OCI-LY3 (cell line): ENCODE measurements around the gene BMP7.

Source experiments
- H2AFZ ChIP-seq: fragments of 200-600, 300-600 bp; shearing (Covaris generic); 2 replicates; pipeline ENCODE4 v1.6.0; 2014; ENCODE audit warnings: antibody characterized with exemption, low read depth, low read length
- H3K27ac ChIP-seq: fragments of 200-600, 300-600 bp; sonication (generic); 2 replicates; pipeline ENCODE4 v1.5.1; 2014; ENCODE audit warnings: mild to moderate bottlenecking, low read length, moderate library complexity, mixed read lengths
- H3K27me3 ChIP-seq: fragments of 200-600, 300-600 bp; sonication (generic); 2 replicates; pipeline ENCODE4 v1.6.1; 2014; ENCODE audit warnings: low read depth, low read length, mixed read lengths
- H3K36me3 ChIP-seq: fragments of 200-600, 300-600 bp; sonication (generic); replicated peaks from 2 replicates; pipeline ENCODE3; 2014; ENCODE audit warnings: low read depth, low read length, mixed read lengths
- H3K4me1 ChIP-seq: fragments of 300-600, 200-600 bp; sonication (generic); 2 replicates; pipeline ENCODE4 v1.6.1; 2014; ENCODE audit warnings: low read length, mixed read lengths
- H3K4me2 ChIP-seq: fragments of 200-600, 300-600 bp; sonication (generic); 2 replicates; pipeline ENCODE4 v1.6.1; 2014; ENCODE audit warnings: low read length, mixed read lengths
- H3K4me3 ChIP-seq: fragments of 300-600, 200-600 bp; sonication (generic); 2 replicates; pipeline ENCODE4 v1.5.1; 2014; ENCODE audit warnings: antibody characterized with exemption, mild to moderate bottlenecking, low read length, moderate library complexity
- H3K79me2 ChIP-seq: fragments of 300-600, 200-600 bp; shearing (Covaris generic); 2 replicates; pipeline ENCODE4 v1.6.1; 2014; ENCODE audit warnings: mild to moderate bottlenecking, low read length, mixed read lengths
- H3K9ac ChIP-seq: fragments of 300-600, 200-600 bp; shearing (Covaris generic); 2 replicates; pipeline ENCODE4 v1.6.0; 2014; ENCODE audit warnings: mild to moderate bottlenecking, low read length, moderate library complexity
- H3K9me3 ChIP-seq: fragments of 200-600, 300-600 bp; shearing (Covaris generic); 2 replicates; pipeline ENCODE4 v1.6.1; 2014; ENCODE audit warnings: low read length, mixed read lengths; ENCODE audit not compliant: insufficient read depth
- H4K20me1 ChIP-seq: fragments of 200-600, 300-600 bp; sonication (generic); 2 replicates; pipeline ENCODE4 v1.6.1; 2016; ENCODE audit warnings: low read length, mixed read lengths; ENCODE audit not compliant: insufficient read depth
- CTCF ChIP-seq: fragments of 200-600, 300-600 bp; sonication (generic); IDR thresholded peaks from 2 replicates; pipeline ENCODE4 v1.5.1; 2014; ENCODE audit warnings: antibody characterized with exemption, low read length, low read depth
- EZH2phosphoT487 ChIP-seq: fragments of 200-600 bp; shearing (Covaris generic); IDR thresholded peaks from 2 replicates; pipeline ENCODE4 v1.6.1; 2018; ENCODE audit warnings: antibody characterized with exemption, mixed run types, low read depth

Gene BMP7

GRCh38 chr20:57219071-57219677 lies 47.3 kb downstream of the BMP7 start:
- Histone ChIP-seq H3K4me2 (no peak overlapping the region), H4K20me1 (no peaks in the 10 kb centered on the region), H3K79me2 (no peaks in the 10 kb centered on the region), H3K36me3 (no peaks in the 10 kb centered on the region), H3K9me3 (no peaks in the 10 kb centered on the region), H3K27me3 (peaks cover 24% of the 10 kb centered on the region), H2AFZ (no peak overlapping the region), H3K9ac (no peak overlapping the region), H3K4me1 (no peaks in the 10 kb centered on the region), H3K4me3 (no peak overlapping the region), H3K27ac (no peak overlapping the region)
- no peak for TF ChIP-seq EZH2phosphoT487
- TF ChIP-seq CTCF, result no peak

GRCh38 chr20:57218489-57218888 lies 48.0 kb downstream of the BMP7 start:
- Histone ChIP-seq H4K20me1 (no peaks in the 10 kb centered on the region), H3K4me2 (no peak overlapping the region), H2AFZ (no peak overlapping the region), H3K27me3 (peaks cover 27% of the 10 kb centered on the region), H3K4me3 (no peak overlapping the region), H3K4me1 (no peaks in the 10 kb centered on the region), H3K9me3 (no peaks in the 10 kb centered on the region), H3K79me2 (no peaks in the 10 kb centered on the region), H3K27ac (no peak overlapping the region), H3K36me3 (no peaks in the 10 kb centered on the region), H3K9ac (no peak overlapping the region)
- TF ChIP-seq EZH2phosphoT487 (no peak), CTCF (no peak)

GRCh38 chr20:57217802-57218201 lies 48.6 kb downstream of the BMP7 start:
- Histone ChIP-seq H3K4me3 (no peak overlapping the region), H2AFZ (no peak overlapping the region), H3K36me3 (no peaks in the 10 kb centered on the region), H3K27me3 (peaks cover 29% of the 10 kb centered on the region), H3K9ac (no peak overlapping the region), H3K27ac (no peak overlapping the region), H4K20me1 (no peaks in the 10 kb centered on the region), H3K79me2 (no peaks in the 10 kb centered on the region), H3K4me2 (no peak overlapping the region), H3K4me1 (no peaks in the 10 kb centered on the region), H3K9me3 (no peaks in the 10 kb centered on the region)
- TF ChIP-seq EZH2phosphoT487 (no peak), CTCF (no peak)

GRCh38 chr20:57216669-57217068 lies 49.8 kb downstream of the BMP7 start:
- no peak overlapping the region for H3K9ac ChIP-seq
- H3K4me3 ChIP-seq, result no peak overlapping the region
- no peaks in the 10 kb centered on the region for H3K4me1 ChIP-seq
- no peak overlapping the region for H3K4me2 ChIP-seq
- no peaks in the 10 kb centered on the region for H3K9me3 ChIP-seq
- no peaks in the 10 kb centered on the region for H3K36me3 ChIP-seq
- peaks cover 29% of the 10 kb centered on the region for H3K27me3 ChIP-seq
- no peak overlapping the region for H2AFZ ChIP-seq
- TF ChIP-seq CTCF (no peak), EZH2phosphoT487 (no peak)
- H4K20me1 ChIP-seq, result no peaks in the 10 kb centered on the region
- no peaks in the 10 kb centered on the region for H3K79me2 ChIP-seq
- no peak overlapping the region for H3K27ac ChIP-seq
